ENCODE results near the gene GATAD2B. TPM values are rescaled to one million over a fixed set of nuclear protein-coding genes. Genes with fewer than 3 reads are reported as not detected.
"Not testable (repeated sequence)": the region's sequence is repeated elsewhere in the genome, so short reads cannot be mapped to it uniquely, and the experiment has no call there.

GATAD2B gene
- total and polyA plus RNA-seq, 2 of the 4 experiments (the other 2 are of a cell fraction), result 3.8 to 6.2 TPM

DNA sequence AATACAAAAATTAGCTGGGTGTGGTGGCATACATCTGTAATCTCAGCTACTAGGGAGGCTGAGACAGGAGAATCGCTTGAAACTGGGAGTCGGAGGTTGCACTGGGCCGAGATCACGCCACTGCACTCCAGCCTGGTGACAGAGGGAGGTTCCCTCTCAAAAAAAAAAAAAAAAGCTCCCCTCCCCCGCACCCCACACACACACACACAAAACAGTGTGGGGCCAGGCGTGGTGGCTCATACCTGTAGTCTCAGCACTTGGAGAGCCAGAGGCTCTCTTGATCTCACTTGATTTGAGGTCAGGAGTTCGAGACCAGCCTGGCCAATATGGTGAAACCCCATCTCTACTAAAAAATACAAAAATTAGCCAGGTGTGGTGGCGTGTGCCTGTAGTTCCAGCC, 16.9 kb downstream of the GATAD2B start:
- H3K23ac ChIP-seq (ENCODE audit: low read depth, low read length); in situ Hi-C loops (cut with MboI; ENCODE audit: low sequenced_read_pairs); intact Hi-C loops (cut with micrococcal nuclease); H4K91ac ChIP-seq (ENCODE audit: insufficient read depth, low read depth, low read length); BruUV-seq (replicated peaks); H3K9me3 ChIP-seq (ENCODE audit: control insufficient read depth, insufficient read depth, low read length); H2BK15ac ChIP-seq (ENCODE audit: low read depth, low read length); H4K5ac ChIP-seq (ENCODE audit: low read depth, low read length); H3K14ac ChIP-seq (replicated peaks; ENCODE audit: low read depth, low read length); H3K4me1 ChIP-seq (ENCODE audit: control insufficient read depth, insufficient read depth, low read length); H3K4ac ChIP-seq (ENCODE audit: low read depth, low read length); H3K4me2 ChIP-seq (ENCODE audit: low read depth, low read length); H3K9me1 ChIP-seq (ENCODE audit: insufficient read depth, low read length); DNase-seq; H3K27me3 ChIP-seq (ENCODE audit: control insufficient read depth, insufficient read depth, low read length); H3K56ac ChIP-seq (ENCODE audit: extremely low read depth, insufficient read depth, low read length); H2BK20ac ChIP-seq (ENCODE audit: low read depth, low read length); H3K36me3 ChIP-seq (ENCODE audit: control insufficient read depth, insufficient read depth, low read length); CTCF ChIA-PET; H3K18ac ChIP-seq (ENCODE audit: low read depth, low read length); H2AK5ac ChIP-seq (ENCODE audit: low read depth, low read length); ATAC-seq (ENCODE audit: low read depth); H2BK120ac ChIP-seq (ENCODE audit: low read depth, low read length); H2AK9ac ChIP-seq (replicated peaks; ENCODE audit: low read depth, low read length, poor library complexity); H3K4me3 ChIP-seq (ENCODE audit: insufficient read depth, low read depth, low read length); H4K8ac ChIP-seq (ENCODE audit: low read depth in 2 of 2, low read length in 2 of 2); H3K27ac ChIP-seq (ENCODE audit: insufficient read depth, low read length); H3K9ac ChIP-seq (ENCODE audit: low read depth, low read length); H2BK5ac ChIP-seq (ENCODE audit: low read depth, low read length, poor library complexity, severe bottlenecking); H2AFZ ChIP-seq (replicated peaks; ENCODE audit: low read length, poor library complexity): not testable (repeated sequence)
- no CpG with 5 or more reads among the region's 8 CpGs for WGBS, 2 experiments (ENCODE audit: extremely low coverage in 2 of 2, insufficient read length in 1 of 2)
- POLR2A ChIA-PET (ENCODE audit: unreplicated experiment), result interaction anchor here (0.6 kb wide), 1 partner anchor 19 kb away, joined by 4 read pairs; no protein-coding TSS in a partner anchor
- Histone ChIP-seq H3K79me1 (ENCODE audit: low read depth in 1 of 2, low read length in 2 of 2) (peaks cover 28 to 65% of the 10 kb centered on the region in 2 experiments), H4K20me1 (ENCODE audit: insufficient read depth, low read length) (peaks cover 39% of the 10 kb centered on the region)
- dilution Hi-C loops (cut with HindIII; ENCODE audit: low sequenced_read_pairs, unreplicated experiment), result loop anchor here (25.0 kb wide), 1 partner anchor 94 kb away; no protein-coding TSS in a partner anchor
